Fibroblast of skin of left biceps (primary cell): ENCODE data around the gene CAVIN2.

Experiments used
- DNase-seq, 2 experiments: peaks; one replicate each; pipeline ENCODE4 v3.0.0-alpha.2; 2013; ENCODE audit warnings: low read depth in 2 of 2

Gene CAVIN2

DNA sequence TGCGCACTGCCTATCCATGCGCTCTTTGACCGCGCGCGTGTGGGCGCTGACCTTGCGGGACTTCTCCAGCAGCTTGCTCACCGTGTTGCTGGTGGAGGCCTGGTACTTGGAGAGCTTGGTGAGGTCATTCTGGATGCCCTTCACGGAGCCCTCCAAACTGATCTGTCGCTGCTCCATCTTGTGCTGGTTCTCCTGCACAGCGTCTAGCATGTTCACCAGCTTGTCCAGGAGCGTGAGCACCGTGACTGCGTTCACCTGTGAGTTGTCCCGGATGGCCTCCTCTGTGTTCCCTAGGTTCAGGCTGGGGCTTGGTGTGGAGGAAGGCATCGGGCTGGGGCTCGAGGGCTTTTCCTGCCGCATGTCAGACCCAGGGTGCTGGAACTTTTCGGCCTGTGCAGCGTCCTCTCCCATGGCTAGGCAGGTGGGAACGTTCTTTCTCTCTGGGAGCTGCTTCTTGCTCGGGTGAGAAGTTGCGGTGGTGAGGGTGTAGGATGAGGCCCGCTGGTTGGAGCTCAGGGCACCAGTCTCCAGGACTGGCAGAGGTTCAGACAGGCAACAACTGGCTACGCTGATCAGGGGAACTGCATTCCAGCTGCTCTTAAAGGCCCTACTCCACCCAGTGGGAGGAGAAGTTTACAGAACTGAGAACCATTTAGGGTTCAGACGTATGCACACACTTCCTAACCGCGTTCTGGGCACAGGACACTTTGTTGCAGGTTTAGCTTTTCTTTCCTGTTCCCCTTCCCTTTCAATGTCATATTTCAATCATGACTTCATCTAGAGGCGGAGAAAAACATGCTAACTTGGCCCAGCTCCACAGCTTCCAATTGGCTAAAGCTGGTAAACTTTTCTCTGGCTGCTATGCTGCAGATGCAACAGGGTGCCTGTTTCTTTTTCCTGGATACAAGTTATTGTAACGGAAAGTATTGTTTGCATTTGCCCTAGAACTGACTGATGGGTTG, at the start of gene CAVIN2:
TSS of gene CAVIN2 (minus strand) at position 574 of the 962 bp plus-strand sequence. CDS start at position 411, 163 bp downstream.
- DNase-seq, result peak; percentile 69 to 75

GRCh38 chr2:191895743-191896142, 48.9 kb upstream of the CAVIN2 start:
- DNase-seq, result no peak

GRCh38 chr2:191895195-191895594, 48.3 kb upstream of the CAVIN2 start:
- DNase-seq, result no peak

DNA sequence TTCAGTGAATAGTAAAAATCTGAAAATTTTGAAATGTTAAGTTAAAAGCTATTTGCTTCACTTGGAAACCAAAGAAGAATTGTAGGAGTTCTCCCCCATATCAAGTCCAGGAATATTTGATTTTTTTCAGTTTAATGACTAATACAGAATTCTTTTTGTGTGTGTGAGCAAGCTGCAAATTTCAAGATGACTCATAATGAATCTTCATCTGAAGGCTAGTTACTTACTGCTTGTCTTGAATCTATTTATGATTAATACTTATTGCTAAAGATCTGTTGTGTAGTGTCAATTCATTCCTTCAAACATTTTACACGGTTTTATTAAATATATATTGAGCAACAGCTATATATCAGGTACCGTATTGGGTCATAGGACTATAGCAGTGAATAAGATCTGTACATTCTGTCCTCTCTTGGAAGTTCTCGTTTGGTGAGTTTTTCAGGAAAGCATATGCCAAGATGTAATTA, 47.8 kb upstream of the CAVIN2 start:
- peak; percentile 69 to 79 for DNase-seq

DNA sequence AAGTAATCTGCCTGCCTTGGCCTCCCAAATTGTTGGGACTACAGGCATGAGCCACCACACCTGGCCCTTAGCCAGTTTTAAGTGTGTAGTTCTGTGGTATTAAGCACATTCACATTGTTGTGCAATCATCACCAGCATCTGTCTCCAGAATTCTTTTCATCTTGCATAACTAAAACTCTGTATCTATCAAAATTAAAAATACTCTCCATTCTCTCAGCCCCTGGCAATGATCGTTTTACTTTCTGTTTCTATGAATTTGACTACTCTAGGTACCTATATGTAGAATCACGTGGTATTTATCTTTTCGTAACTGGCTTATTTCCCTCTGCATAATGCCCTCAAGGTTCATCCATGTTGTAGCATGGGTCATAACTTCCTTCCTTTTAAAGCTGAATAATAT, 45.5 kb upstream of the CAVIN2 start:
- DNase-seq, result peak; percentile 71 to 75

DNA sequence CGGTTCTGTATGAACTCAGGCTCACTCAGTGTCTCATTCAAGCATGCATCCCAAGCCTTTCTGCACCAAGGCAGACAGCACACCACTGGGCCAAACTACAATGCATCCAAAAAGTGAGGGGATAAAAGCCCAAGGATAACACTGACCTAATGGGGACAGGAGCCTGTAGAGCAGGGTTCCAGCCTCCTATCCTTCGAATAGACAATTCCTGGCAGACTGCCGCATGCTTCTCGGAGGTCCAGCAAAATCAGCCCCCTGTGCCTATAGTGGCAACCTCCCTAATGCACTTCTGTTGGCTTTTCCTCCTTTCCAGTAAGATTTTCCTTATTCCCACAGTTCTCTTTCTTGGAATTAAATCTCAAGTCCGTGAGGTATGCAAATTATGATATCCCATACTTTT, 44.8 kb upstream of the CAVIN2 start:
- DNase-seq, result no peak

- no peak for DNase-seq
Observed at GRCh38 chr2:191889931-191890330, 43.0 kb upstream of the CAVIN2 start.

DNA sequence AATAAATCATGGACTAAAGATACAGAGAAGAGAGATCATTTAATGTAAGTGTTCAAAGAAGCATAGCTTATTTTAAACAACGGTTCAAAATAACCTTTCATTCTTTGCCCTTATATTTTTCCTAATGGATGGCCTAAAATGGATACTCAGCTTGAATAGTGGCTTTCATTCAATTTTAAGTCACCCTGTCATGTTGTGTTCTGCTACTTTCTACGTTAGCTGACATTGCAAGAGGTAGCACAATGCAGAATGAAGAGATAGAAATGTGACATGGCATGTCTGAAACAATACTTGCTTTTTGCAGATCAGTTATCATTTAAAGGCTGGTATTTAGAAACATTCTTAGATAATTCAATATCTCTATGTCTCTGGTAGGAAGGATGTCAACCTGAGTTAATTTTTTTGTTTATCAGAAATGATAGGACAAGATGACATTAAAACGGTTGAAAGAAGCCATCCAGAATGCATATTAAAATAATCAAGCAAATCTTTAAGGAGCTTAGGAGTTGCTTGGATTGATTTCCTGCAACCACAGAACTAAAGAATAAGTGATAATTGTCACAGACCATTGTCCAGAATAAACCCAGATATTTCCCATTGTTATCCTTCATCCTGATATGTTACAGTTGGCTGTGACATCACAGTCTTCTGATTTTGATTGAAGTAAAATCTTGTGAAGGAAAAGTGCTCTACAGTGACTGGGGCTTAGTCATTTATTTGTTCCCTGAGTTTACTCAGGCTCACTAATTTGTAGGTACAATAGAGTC, 41.7 kb upstream of the CAVIN2 start:
- no peak for DNase-seq

DNA sequence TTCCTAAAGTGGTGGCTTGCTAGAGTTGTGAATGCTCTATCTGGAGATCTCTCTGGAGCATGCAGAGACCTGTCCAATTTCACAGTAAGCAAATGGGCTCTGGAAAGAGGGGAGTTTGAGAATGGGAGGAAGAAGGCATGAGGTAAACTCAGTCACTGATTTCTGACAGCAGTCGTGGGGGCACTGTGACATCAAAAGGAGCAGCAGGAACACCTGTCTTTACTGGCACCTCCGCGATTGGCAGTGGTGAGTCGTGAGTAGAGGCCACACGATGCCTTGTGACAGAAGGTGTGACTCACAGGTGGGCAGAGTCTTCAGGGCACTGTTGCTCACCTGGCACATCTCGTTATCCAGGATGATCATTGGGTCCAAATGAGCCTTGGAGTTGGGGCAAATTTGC, 38.8 kb upstream of the CAVIN2 start:
- no peak for DNase-seq

DNA sequence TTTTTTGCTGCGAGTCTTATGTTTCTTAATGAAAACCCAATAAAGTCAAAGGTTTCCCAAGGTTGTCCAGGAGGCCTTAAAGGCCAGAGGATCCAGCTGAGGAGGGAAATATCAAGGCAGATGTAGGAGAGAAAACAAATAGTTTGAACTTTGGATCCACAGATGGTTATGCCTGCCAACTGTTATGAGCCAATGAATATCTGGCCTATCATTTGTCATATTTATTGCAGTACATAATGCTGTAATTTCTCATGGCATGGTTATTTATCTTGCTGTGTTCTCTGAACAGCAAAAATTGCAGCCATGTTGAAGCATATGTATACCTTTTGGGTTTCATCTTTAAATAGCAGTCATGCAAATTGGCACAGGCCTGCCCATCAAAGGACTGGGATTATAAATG, 38.2 kb upstream of the CAVIN2 start:
- DNase-seq, result no peak

DNA sequence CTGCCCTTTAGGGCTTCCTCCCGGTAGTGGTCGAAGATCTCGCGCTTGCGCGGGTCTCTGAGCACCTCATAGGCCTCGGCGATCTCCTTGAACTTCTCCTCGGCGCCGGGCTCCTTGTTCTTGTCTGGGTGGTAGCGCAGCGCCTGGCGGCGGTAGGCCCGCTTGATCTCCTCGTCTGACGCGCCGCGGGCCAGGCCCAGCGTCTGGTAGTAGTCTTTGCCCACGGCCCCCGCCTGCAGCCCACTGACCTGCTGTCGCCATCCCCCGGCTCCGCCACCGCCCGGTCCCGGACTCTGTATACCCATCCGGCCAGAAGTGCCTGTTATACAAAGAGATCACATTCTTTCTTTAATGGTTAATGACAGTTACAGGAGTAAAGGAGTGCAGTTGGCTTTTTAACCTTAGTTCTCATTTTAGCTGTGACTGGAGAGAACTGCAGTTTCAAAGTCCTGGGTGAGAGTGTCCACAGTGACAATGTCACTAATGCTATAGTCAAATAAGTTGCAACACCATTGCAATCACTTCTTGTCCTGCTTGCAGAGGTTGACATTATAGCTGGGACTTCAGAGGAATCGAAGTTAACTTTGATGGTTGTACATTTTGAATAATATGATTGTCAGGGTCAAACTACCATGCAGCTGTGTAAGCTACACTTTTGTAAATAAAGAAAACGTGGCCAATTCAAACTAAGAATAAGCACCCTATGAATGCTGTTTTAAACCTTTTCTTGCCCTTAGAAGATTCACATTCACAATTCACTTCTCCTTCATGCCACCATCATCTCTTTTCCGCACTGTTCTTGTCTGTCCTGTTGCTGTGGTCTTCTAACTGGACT, 35.3 kb upstream of the CAVIN2 start:
- DNase-seq, result no peak

DNA sequence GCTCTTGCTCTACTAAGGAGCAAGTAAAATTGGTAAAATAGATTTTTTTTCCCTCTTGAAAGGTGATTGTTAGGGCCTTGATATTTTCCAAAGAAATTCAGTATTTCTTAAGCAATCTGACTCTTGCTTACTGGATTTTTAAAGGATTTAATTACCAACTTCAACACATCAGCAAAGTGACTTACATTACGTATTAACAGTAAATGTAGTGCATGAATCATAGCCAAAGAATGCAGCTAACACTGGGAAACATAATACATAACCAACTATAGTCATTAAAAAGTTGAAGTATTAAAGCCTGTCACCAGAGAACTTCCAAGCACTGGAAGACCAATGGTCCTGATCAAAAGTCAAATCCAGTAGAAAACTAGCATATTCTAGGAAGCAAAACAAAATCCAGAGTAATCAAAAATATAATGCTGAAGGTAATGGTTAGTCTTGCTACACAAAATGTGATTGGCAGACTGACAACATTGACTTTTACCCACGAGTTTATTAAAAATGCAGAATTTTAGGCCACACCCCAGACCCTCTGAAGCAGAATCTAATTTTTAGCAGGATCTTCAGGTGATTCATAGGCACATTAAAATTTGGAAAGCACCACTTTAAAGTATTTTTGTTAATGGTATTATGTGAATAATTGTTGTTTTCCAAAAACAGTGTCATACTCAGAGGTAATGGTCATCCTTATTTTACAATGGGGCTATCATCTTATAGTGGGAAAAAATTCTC, 31.8 kb upstream of the CAVIN2 start:
- peak; percentile 79 to 82 for DNase-seq

- DNase-seq, result no peak
Observed at GRCh38 chr2:191877875-191878274, 31.0 kb upstream of the CAVIN2 start.

DNA sequence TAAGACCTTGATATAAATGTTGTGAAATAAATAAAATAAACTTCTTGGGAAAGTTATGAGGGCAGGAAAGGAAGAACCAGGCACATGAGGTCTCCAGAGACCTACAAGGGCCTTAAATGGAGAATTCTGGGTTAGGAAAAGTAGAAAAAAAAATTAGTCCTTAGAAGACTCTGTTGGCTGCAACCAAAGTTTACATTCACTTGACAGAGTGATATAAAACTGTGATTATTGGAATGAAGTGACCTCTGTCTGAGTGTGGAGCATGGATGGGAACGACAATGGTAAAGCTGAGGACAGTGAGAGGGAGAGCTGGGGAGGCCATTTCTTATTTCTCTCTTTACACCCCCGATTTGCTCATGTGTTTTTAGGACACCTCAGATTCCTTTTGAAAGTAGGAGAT, 29.0 kb upstream of the CAVIN2 start:
- no peak for DNase-seq

GRCh38 chr2:191870744-191871143, 23.9 kb upstream of the CAVIN2 start:
- no peak for DNase-seq

GRCh38 chr2:191869781-191870180, 22.9 kb upstream of the CAVIN2 start:
- no peak for DNase-seq

- no peak for DNase-seq
Observed at GRCh38 chr2:191869178-191869577, 22.3 kb upstream of the CAVIN2 start.

GRCh38 chr2:191867507-191867847, 20.6 kb upstream of the CAVIN2 start:
- no peak for DNase-seq

DNA sequence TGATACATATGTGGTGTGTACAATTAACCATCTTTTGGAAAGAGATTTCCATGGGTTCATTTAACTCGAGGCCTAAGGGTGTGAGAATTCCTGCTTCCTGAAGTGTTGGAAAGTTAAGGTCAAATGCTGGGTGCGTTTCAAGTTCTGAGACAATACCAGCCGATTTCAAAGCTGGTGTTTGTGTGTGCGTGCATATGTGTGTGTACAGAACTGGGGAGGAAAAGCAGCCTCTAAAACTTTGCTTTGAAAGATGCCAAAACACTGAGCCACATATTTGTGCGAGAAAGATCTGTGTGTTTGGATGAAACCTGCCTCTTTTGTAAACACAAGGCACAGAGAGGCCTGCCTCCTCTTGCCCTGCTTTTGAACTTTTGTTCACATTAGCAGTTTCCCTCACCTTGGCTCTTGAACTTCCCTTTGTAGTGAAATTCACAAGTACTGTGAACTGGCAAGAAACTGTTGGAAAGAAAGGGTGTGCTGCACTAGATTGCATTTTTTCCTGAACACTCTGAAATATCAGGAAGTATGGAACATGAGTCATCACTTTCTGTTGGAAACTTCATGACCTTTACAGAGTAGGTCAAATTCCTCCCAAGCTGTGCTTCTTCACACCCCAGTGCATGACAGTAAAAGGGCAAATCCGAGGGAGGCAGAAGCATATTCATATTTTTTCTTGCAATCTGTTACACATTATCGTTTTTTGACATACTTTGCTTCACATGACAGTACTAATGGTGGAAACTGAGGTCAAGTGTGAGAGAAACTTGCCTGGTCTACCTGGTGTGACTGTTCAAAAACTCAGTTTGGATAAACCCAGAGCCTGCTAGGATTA, 20.0 kb upstream of the CAVIN2 start:
- DNase-seq, result peak; percentile 90 to 93

- no peak for DNase-seq
Observed at GRCh38 chr2:191866195-191866594, 19.3 kb upstream of the CAVIN2 start.
